Measurements from ENCODE around the gene PEX16. TPM values are rescaled to one million over a fixed set of nuclear protein-coding genes. Genes with fewer than 3 reads are reported as not detected.

The PEX16 gene
- total and polyA plus RNA-seq, 8 donors: 10.0 to 23.4 (median 14.0) TPM

GRCh38 chr11:45926536-45927331 is 9.1 kb upstream of the PEX16 start:
- no peaks in the 10 kb centered on the region for H3K9me3 ChIP-seq
- ATAC-seq (no peak), DNase-seq (peak in 1 of 4 donors; percentile 79)
- no peak overlapping the region for H3K27ac ChIP-seq
- intact Hi-C loops (cut with DNase I): no loop called here
- TF ChIP-seq CTCF (IDR thresholded peaks at IDR 0.05): no peak
- H3K36me3 ChIP-seq: peaks cover 0 to 11% of the 10 kb centered on the region in 2 donors
- peaks cover 0 to 39% of the 10 kb centered on the region in 2 donors for H3K4me1 ChIP-seq
- no peak overlapping the region for H3K4me3 ChIP-seq
- peaks cover 17 to 43% of the 10 kb centered on the region in 2 donors for H3K27me3 ChIP-seq

- intact Hi-C loops (cut with DNase I): no loop called here
- DNase-seq: no peak
- peaks cover 0 to 4% of the 10 kb centered on the region in 2 donors for H3K36me3 ChIP-seq
- peaks cover 0 to 32% of the 10 kb centered on the region in 2 donors for H3K4me1 ChIP-seq
- H3K9me3 ChIP-seq: no peaks in the 10 kb centered on the region
- H3K27ac ChIP-seq: no peak overlapping the region
- peaks cover 17 to 50% of the 10 kb centered on the region in 2 donors for H3K27me3 ChIP-seq
- no peak for ATAC-seq
- TF ChIP-seq CTCF (IDR thresholded peaks at IDR 0.05): no peak
- H3K4me3 ChIP-seq: no peak overlapping the region
Observed at GRCh38 chr11:45926001-45926401, 8.3 kb upstream of the PEX16 start.

GRCh38 chr11:45925550-45925949 is 7.9 kb upstream of the PEX16 start:
- TF ChIP-seq CTCF (IDR thresholded peaks at IDR 0.05): no peak
- no peak overlapping the region for H3K27ac ChIP-seq
- H3K4me1 ChIP-seq: peaks cover 0 to 28% of the 10 kb centered on the region in 2 donors
- ATAC-seq (no peak), DNase-seq (no peak)
- H3K4me3 ChIP-seq: no peak overlapping the region
- intact Hi-C loops (cut with DNase I): no loop called here
- H3K36me3 ChIP-seq: no peaks in the 10 kb centered on the region
- H3K9me3 ChIP-seq: no peaks in the 10 kb centered on the region
- peaks cover 17 to 50% of the 10 kb centered on the region in 2 donors for H3K27me3 ChIP-seq

- no peak for TF ChIP-seq CTCF (IDR thresholded peaks at IDR 0.05)
- intact Hi-C loops (cut with DNase I): no loop called here
- DNase-seq (no peak), ATAC-seq (no peak)
- no peak overlapping the region for H3K27ac ChIP-seq
- H3K27me3 ChIP-seq: peaks cover 17 to 50% of the 10 kb centered on the region in 2 donors
- H3K4me3 ChIP-seq: no peak overlapping the region
- no peaks in the 10 kb centered on the region for H3K36me3 ChIP-seq
- peaks cover 0 to 22% of the 10 kb centered on the region in 2 donors for H3K4me1 ChIP-seq
- no peaks in the 10 kb centered on the region for H3K9me3 ChIP-seq
Observed at GRCh38 chr11:45924927-45925326, 7.2 kb upstream of the PEX16 start.

GRCh38 chr11:45924036-45924915 is 6.6 kb upstream of the PEX16 start:
- no peak for TF ChIP-seq CTCF (IDR thresholded peaks at IDR 0.05)
- H3K4me1 ChIP-seq: peaks cover 0 to 17% of the 10 kb centered on the region in 2 donors

More at GRCh38 chr11:45924036-45924915, 6.6 kb upstream of the PEX16 start:
- Histone ChIP-seq H3K36me3 (no peaks in the 10 kb centered on the region), H3K4me3 (no peak overlapping the region), H3K9me3 (no peaks in the 10 kb centered on the region), H3K27me3 (peaks cover 17 to 50% of the 10 kb centered on the region in 2 donors), H3K27ac (no peak overlapping the region)
- ATAC-seq: no peak
- peak in 1 of 4 donors; percentile 32 for DNase-seq
- intact Hi-C loops (cut with DNase I): no loop called here

Data from left lung (tissue), 10 donors.